GM18505 (cell line): ENCODE measurements around the gene DPP7.
"Not testable (repeated sequence)": the region's sequence is repeated elsewhere in the genome, so short reads cannot be mapped to it uniquely, and the experiment has no call there.

ENCODE experiments used
- ATAC-seq: cut with Tn5 transposase; IDR thresholded peaks from one replicate; pipeline ENCODE4 v1.9.1; 2021; ENCODE audit not compliant: unreplicated experiment
- POLR2A ChIP-seq: IDR thresholded peaks from 4 replicates; pipeline ENCODE4 v1.6.1; 2011; ENCODE audit warnings: borderline replicate concordance; ENCODE audit not compliant: insufficient read depth, insufficient read length; ENCODE audit errors: extremely low read depth

The DPP7 gene

GRCh38 chr9:137066096-137066861 lies 48.3 kb downstream of the DPP7 start:
- no peak for TF ChIP-seq POLR2A
- ATAC-seq: no peak

- ATAC-seq: no peak
Measured at GRCh38 chr9:137065336-137065967, 49.1 kb downstream of the DPP7 start.

DNA sequence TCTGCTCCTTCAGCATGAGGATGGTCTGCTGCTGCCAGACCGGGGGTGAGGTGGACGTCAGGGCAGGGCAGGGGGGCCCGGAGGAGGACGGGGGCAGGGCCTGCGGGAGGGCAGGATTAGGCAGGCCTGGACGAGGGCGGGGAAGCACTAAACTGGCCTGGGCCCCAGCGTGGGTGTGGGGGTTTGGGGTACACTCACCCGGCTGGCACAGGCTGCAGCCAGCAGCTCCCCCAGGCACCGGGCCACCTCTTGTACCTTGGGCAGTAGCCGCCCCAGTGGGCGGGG lies 49.7 kb downstream of the DPP7 start:
- TF ChIP-seq POLR2A: no peak

More at GRCh38 chr9:137065336-137065967, 49.1 kb downstream of the DPP7 start:
- no peak for TF ChIP-seq POLR2A

GRCh38 chr9:137064027-137064879 lies 50.3 kb downstream of the DPP7 start:
- ATAC-seq: no peak
- no peak for TF ChIP-seq POLR2A

More for the DNA sequence above, 49.7 kb downstream of the DPP7 start:
- ATAC-seq: no peak

- no peak for ATAC-seq
- TF ChIP-seq POLR2A: no peak
Measured at GRCh38 chr9:137063311-137064026, 51.1 kb downstream of the DPP7 start.

- not testable (repeated sequence) for ATAC-seq
Measured at GRCh38 chr9:137062798-137063197, 51.7 kb downstream of the DPP7 start.

- ATAC-seq: no peak
- TF ChIP-seq POLR2A: no peak
Measured at GRCh38 chr9:137062384-137062783, 52.1 kb downstream of the DPP7 start.
